HG03558 (cell line): ENCODE measurements around the gene HSDL2.

Experiments
- ATAC-seq: cut with Tn5 transposase; IDR thresholded peaks from one replicate; pipeline ENCODE4 v1.9.1; 2021; ENCODE audit warnings: moderate number of reproducible peaks; ENCODE audit not compliant: unreplicated experiment; ENCODE audit errors: extremely low read depth

The HSDL2 gene

GRCh38 chr9:112380102-112380824 is at the start of gene HSDL2:
Gene HSDL2, plus strand, starts transcription at chr9:112380108. Its CDS starts 56 bp downstream, at chr9:112380164.
- ATAC-seq = no peak

- no peak for ATAC-seq
Observed at GRCh38 chr9:112331674-112331952, 48.3 kb upstream of the HSDL2 start.

GRCh38 chr9:112332214-112332613 is 47.7 kb upstream of the HSDL2 start:
- ATAC-seq = no peak

- no peak for ATAC-seq
Observed at GRCh38 chr9:112332674-112332976, 47.3 kb upstream of the HSDL2 start.

GRCh38 chr9:112332977-112333638 is 46.8 kb upstream of the HSDL2 start, which contains the start of gene PTBP3:
Gene PTBP3, minus strand, starts transcription at chr9:112333619. Its CDS starts 35,754 bp downstream, at chr9:112297865.
- ATAC-seq = peak; percentile 28

GRCh38 chr9:112333639-112334431 is 46.1 kb upstream of the HSDL2 start:
- peak; percentile 38 for ATAC-seq

- ATAC-seq = no peak
Observed at GRCh38 chr9:112334432-112334841, 45.5 kb upstream of the HSDL2 start.

- no peak for ATAC-seq
Observed at GRCh38 chr9:112337547-112337946, 42.4 kb upstream of the HSDL2 start.

- ATAC-seq = no peak
Observed at GRCh38 chr9:112338561-112338960, 41.3 kb upstream of the HSDL2 start.

- ATAC-seq = no peak
Observed at GRCh38 chr9:112339886-112340285, 40.0 kb upstream of the HSDL2 start.

GRCh38 chr9:112341730-112342129 is 38.2 kb upstream of the HSDL2 start:
- ATAC-seq = no peak

GRCh38 chr9:112348257-112349007 is 31.5 kb upstream of the HSDL2 start:
- ATAC-seq = no peak

- no peak for ATAC-seq
Observed at GRCh38 chr9:112349008-112349333, 30.9 kb upstream of the HSDL2 start.

GRCh38 chr9:112351184-112351583 is 28.7 kb upstream of the HSDL2 start:
- no peak for ATAC-seq

GRCh38 chr9:112352209-112352608 is 27.7 kb upstream of the HSDL2 start:
- no peak for ATAC-seq

- no peak for ATAC-seq
Observed at GRCh38 chr9:112354081-112354743, 25.7 kb upstream of the HSDL2 start.

- no peak for ATAC-seq
Observed at GRCh38 chr9:112355427-112355897, 24.4 kb upstream of the HSDL2 start.

- no peak for ATAC-seq
Observed at GRCh38 chr9:112360047-112360804, 19.7 kb upstream of the HSDL2 start.

- no peak for ATAC-seq
Observed at GRCh38 chr9:112361601-112362000, 18.3 kb upstream of the HSDL2 start.
